Measurements from ENCODE around the gene TAOK2. TPM values are rescaled to one million over a fixed set of nuclear protein-coding genes. Genes with fewer than 3 reads are reported as not detected.
"Not testable (repeated sequence)": the region's sequence is repeated elsewhere in the genome, so short reads cannot be mapped to it uniquely, and the experiment has no call there.

The TAOK2 gene
- total RNA-seq, 1 donor from 2014 or later, result 41.5 TPM

GRCh38 chr16:30000735-30001631 lies 27.3 kb downstream of the TAOK2 start:
- intact Hi-C loops (cut with micrococcal nuclease), result no loop called here

GRCh38 chr16:30002614-30003346 lies 29.1 kb downstream of the TAOK2 start:
- intact Hi-C loops (cut with micrococcal nuclease), result no loop called here

- intact Hi-C loops (cut with micrococcal nuclease), result no loop called here
These were observed 30.2 kb downstream of the TAOK2 start for GRCh38 chr16:30003670-30004423.

GRCh38 chr16:30004424-30004776 lies 30.7 kb downstream of the TAOK2 start:
- intact Hi-C loops (cut with micrococcal nuclease), result no loop called here

GRCh38 chr16:30004811-30005242 lies 31.2 kb downstream of the TAOK2 start:
- intact Hi-C loops (cut with micrococcal nuclease), result loop anchor here (1.0 kb wide), 1 partner anchor 305 kb away; no protein-coding TSS in a partner anchor

- intact Hi-C loops (cut with micrococcal nuclease), result loop anchor here (1.0 kb wide), 1 partner anchor 305 kb away; no protein-coding TSS in a partner anchor
These were observed 31.9 kb downstream of the TAOK2 start for GRCh38 chr16:30005341-30006094.

- intact Hi-C loops (cut with micrococcal nuclease), result no loop called here
These were observed 32.4 kb downstream of the TAOK2 start for GRCh38 chr16:30006095-30006473.

- intact Hi-C loops (cut with micrococcal nuclease), result no loop called here
These were observed 33.1 kb downstream of the TAOK2 start for GRCh38 chr16:30006659-30007377.

- intact Hi-C loops (cut with micrococcal nuclease), result no loop called here
These were observed 33.8 kb downstream of the TAOK2 start for GRCh38 chr16:30007378-30007895.

- intact Hi-C loops (cut with micrococcal nuclease), result no loop called here
These were observed 35.6 kb downstream of the TAOK2 start for GRCh38 chr16:30009085-30009862.

- intact Hi-C loops (cut with micrococcal nuclease), result no loop called here
These were observed 36.5 kb downstream of the TAOK2 start for GRCh38 chr16:30009990-30010843.

- intact Hi-C loops (cut with micrococcal nuclease), result no loop called here
These were observed 37.4 kb downstream of the TAOK2 start, which contains the start of gene DOC2A for GRCh38 chr16:30010844-30011713. DOC2A (minus strand) TSS chr16:30011027; CDS start chr16:30010222, 805 bp downstream.

- intact Hi-C loops (cut with micrococcal nuclease), result no loop called here
These were observed 38.2 kb downstream of the TAOK2 start for GRCh38 chr16:30011714-30012504.

- intact Hi-C loops (cut with micrococcal nuclease), result not testable (repeated sequence)
These were observed 38.9 kb downstream of the TAOK2 start for GRCh38 chr16:30012598-30012997.

- intact Hi-C loops (cut with micrococcal nuclease), result not testable (repeated sequence)
These were observed 41.8 kb downstream of the TAOK2 start for GRCh38 chr16:30015450-30015849.

GRCh38 chr16:30016555-30017276 lies 43.0 kb downstream of the TAOK2 start:
- intact Hi-C loops (cut with micrococcal nuclease), result no loop called here

Data from T-helper 1 cell treated with Interleukin-12 subunit alpha and Interleukin-12 subunit beta and Interleukin-4 antibody, amounts not matched to agents 30 ng/mL and 1 ng/mL, for 36 hours (primary cell).